CD4-positive, alpha-beta T cell (primary cell): ENCODE results near the gene STAB1. TPM values are rescaled to one million over a fixed set of nuclear protein-coding genes. Genes with fewer than 3 reads are reported as not detected.

ENCODE experiments used
- ATAC-seq: fragments of 200-7000 bp; cut with Tn5 transposase; one replicate; pipeline ENCODE4 v1.10.0; 2022; ENCODE audit warnings: mild to moderate bottlenecking; ENCODE audit not compliant: poor library complexity
- CTCF ChIA-PET: fragments of 350-600 bp; sonication (Branson Sonifier 250); formaldehyde crosslinking; loops from one replicate; lab custom pipeline; 2021; ENCODE audit warnings: antibody characterized with exemption, inconsistent platforms; lab: Charles Lee
- POLR2A ChIA-PET: fragments of 350-600 bp; sonication (Branson Sonifier 250); formaldehyde crosslinking; loops from one replicate; lab custom pipeline; 2021; ENCODE audit warnings: antibody characterized with exemption, inconsistent platforms; lab: Charles Lee
- DNase-seq, 14 experiments: peaks; one replicate each; pipeline ENCODE4 v3.0.0-alpha.2; 2013 to 2020; ENCODE audit warnings: mixed read lengths in 2 of 14
- H3K27ac ChIP-seq, 2 donors: one replicate each; pipeline versions ENCODE4 v1.5.1 to v1.7.0; 2013; ENCODE audit warnings: low read length in 2 of 2, low read depth in 1 of 2, mild to moderate bottlenecking in 1 of 2
- H3K27me3 ChIP-seq, 2 experiments: 1 replicate in 1 of 2; 2 replicates in 1 of 2; pipeline versions ENCODE4 v1.6.1 to v1.7.0; 2013; ENCODE audit warnings: low read length in 2 of 2, control low read depth in 1 of 2, mild to moderate bottlenecking in 1 of 2, moderate library complexity in 1 of 2; ENCODE audit not compliant: insufficient read depth in 2 of 2, control insufficient read depth in 1 of 2
- H3K36me3 ChIP-seq: one replicate; pipeline ENCODE4 v1.6.1; 2013; ENCODE audit warnings: low read length, control low read depth; ENCODE audit not compliant: insufficient read depth
- H3K4me1 ChIP-seq: one replicate; pipeline ENCODE4 v1.6.1; 2013; ENCODE audit warnings: low read length, control low read depth; ENCODE audit not compliant: insufficient read depth
- H3K4me3 ChIP-seq: one replicate; pipeline ENCODE4 v1.5.1; 2013; ENCODE audit warnings: mild to moderate bottlenecking, low read length, moderate library complexity
- H3K9me3 ChIP-seq, 2 experiments: 1 replicate in 1 of 2; 2 replicates in 1 of 2; pipeline versions ENCODE4 v1.6.1 to v1.7.0; 2013; ENCODE audit warnings: low read length in 2 of 2, mild to moderate bottlenecking in 2 of 2, control low read depth in 1 of 2, moderate library complexity in 1 of 2; ENCODE audit not compliant: control insufficient read depth in 1 of 2, insufficient read depth in 1 of 2
- H3K27ac Mint-ChIP-seq: one replicate; pipeline ENCODE4 v1.8.0; 2020; ENCODE audit warnings: mixed read lengths
- H3K27me3 Mint-ChIP-seq: one replicate; pipeline ENCODE4 v1.8.0; 2021; ENCODE audit warnings: mixed read lengths
- H3K36me3 Mint-ChIP-seq: one replicate; pipeline ENCODE4 v1.8.0; 2021; ENCODE audit warnings: low read depth, mixed read lengths
- H3K4me1 Mint-ChIP-seq: one replicate; pipeline ENCODE4 v1.8.0; 2021; ENCODE audit warnings: low read depth, mixed read lengths
- H3K4me3 Mint-ChIP-seq: one replicate; pipeline ENCODE4 v1.8.0; 2020; ENCODE audit warnings: mild to moderate bottlenecking, mixed read lengths
- H3K9me3 Mint-ChIP-seq: one replicate; pipeline ENCODE4 v1.8.0; 2020; ENCODE audit warnings: mixed read lengths
- CTCF ChIP-seq: fragments of 200-600 bp; IDR thresholded peaks from one replicate; pipeline ENCODE4 v1.8.0; 2022; ENCODE audit warnings: antibody characterized with exemption, mild to moderate bottlenecking
- intact Hi-C, 2 experiments: fragments of 100-400 bp; cut with DNase I in 1 of 2; cut with micrococcal nuclease in 1 of 2; formaldehyde crosslinking; loops; one replicate each; pipeline versions ENCODE4 v1.15.1 to v1.9.0; 2023 to 2025; cut with DNase I, micrococcal nuclease
- total RNA-seq, 174 experiments: library from RNA in 2 of 174; stranded (reverse) in 2 of 174; gene quantifications; one replicate each; pipeline ENCODE4 v1.2.3 and lab custom pipeline; 2021 to 2026

The STAB1 gene
- total RNA-seq, 2 experiments from 2014 or later, result 1.5 to 2.5 TPM

GRCh38 chr3:52504977-52505376 lies 9.8 kb downstream of the STAB1 start:
- H3K27me3 ChIP-seq, result no peaks in the 10 kb centered on the region
- no peaks in the 10 kb centered on the region for H3K9me3 ChIP-seq
- no peaks in the 10 kb centered on the region for H3K27me3 Mint-ChIP-seq

DNA sequence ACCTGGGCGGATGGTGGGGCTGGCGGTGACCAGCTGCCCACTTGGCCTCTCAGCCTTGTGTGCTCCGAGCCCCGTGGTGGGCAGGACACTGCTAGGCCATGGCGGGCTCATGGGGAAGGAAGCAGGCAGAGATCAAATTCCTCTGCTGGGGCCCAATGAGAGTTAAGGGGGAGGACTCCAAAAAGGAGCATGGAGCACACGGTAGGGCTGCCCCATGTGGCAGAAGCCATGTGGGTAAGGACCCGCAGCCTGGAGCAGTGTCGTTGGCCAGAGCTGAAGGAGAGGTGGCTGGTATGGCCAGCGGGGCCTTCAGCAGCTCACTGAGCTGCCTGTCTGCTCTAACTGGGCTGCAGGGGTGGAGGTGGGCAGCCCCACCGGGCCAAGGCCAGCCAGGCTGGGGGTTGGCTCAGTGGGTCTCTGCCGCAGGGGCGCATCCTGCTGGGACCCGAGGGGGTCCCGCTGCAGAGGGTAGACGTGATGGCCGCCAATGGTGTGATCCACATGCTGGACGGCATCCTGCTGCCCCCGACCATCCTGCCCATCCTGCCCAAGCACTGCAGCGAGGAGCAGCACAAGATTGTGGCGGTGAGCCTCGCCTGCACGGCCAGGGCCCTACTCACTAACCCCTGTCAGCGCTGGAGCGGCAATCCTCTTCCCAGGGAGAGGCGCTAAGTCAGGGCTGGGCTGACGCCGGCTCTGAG lies 11.3 kb downstream of the STAB1 start:
- ATAC-seq (no peak), DNase-seq (no peak)
- Mint-ChIP-seq H3K4me1 (no peaks in the 10 kb centered on the region), H3K27me3 (no peaks in the 10 kb centered on the region), H3K27ac (no peak overlapping the region), H3K4me3 (no peak overlapping the region), H3K9me3 (no peaks in the 10 kb centered on the region), H3K36me3 (no peaks in the 10 kb centered on the region)
- Histone ChIP-seq H3K27me3 (no peaks in the 10 kb centered on the region), H3K27ac (no peak overlapping the region), H3K4me3 (no peak overlapping the region), H3K36me3 (no peaks in the 10 kb centered on the region), H3K9me3 (no peaks in the 10 kb centered on the region), H3K4me1 (no peaks in the 10 kb centered on the region)
- ChIA-PET CTCF (no interaction called here), POLR2A (no interaction called here)
- intact Hi-C loops, result no loop called here
- no peak for TF ChIP-seq CTCF

More at GRCh38 chr3:52504977-52505376, 9.8 kb downstream of the STAB1 start:
- H3K27ac ChIP-seq, result no peak overlapping the region
- Mint-ChIP-seq H3K9me3 (no peaks in the 10 kb centered on the region), H3K4me3 (no peak overlapping the region), H3K36me3 (no peaks in the 10 kb centered on the region), H3K27ac (no peak overlapping the region), H3K4me1 (no peaks in the 10 kb centered on the region)
- ATAC-seq (no peak), DNase-seq (no peak)
- no peak overlapping the region for H3K4me3 ChIP-seq
- ChIA-PET POLR2A (no interaction called here), CTCF (no interaction called here)
- no peaks in the 10 kb centered on the region for H3K36me3 ChIP-seq
- H3K4me1 ChIP-seq, result no peaks in the 10 kb centered on the region
- TF ChIP-seq CTCF, result no peak
- intact Hi-C loops, result no loop called here

GRCh38 chr3:52507359-52507758 lies 12.2 kb downstream of the STAB1 start:
- no peak for ATAC-seq
- no peaks in the 10 kb centered on the region for H3K4me1 ChIP-seq
- H3K9me3 ChIP-seq, result no peaks in the 10 kb centered on the region
- DNase-seq, result no peak
- no peaks in the 10 kb centered on the region for H3K27me3 ChIP-seq
- H3K27me3 Mint-ChIP-seq, result no peaks in the 10 kb centered on the region
- intact Hi-C loops, result no loop called here
- H3K4me3 ChIP-seq, result no peak overlapping the region
- H3K36me3 ChIP-seq, result no peaks in the 10 kb centered on the region
- H3K27ac Mint-ChIP-seq, result no peak overlapping the region
- TF ChIP-seq CTCF, result no peak
- H3K36me3 Mint-ChIP-seq, result no peaks in the 10 kb centered on the region
- H3K27ac ChIP-seq, result no peak overlapping the region
- no peaks in the 10 kb centered on the region for H3K4me1 Mint-ChIP-seq
- CTCF ChIA-PET, result no interaction called here
- no peak overlapping the region for H3K4me3 Mint-ChIP-seq
- POLR2A ChIA-PET, result no interaction called here
- no peaks in the 10 kb centered on the region for H3K9me3 Mint-ChIP-seq
